Trophoblast cell (in vitro differentiated cells and primary cell): ENCODE measurements around the gene MGRN1.

Source experiments
- DNase-seq, 2 donors: peaks; one replicate each; pipeline ENCODE4 v3.0.0-alpha.2; 2016
- H2AFZ ChIP-seq: 2 replicates; pipeline ENCODE4 v1.6.1; 2013; ENCODE audit warnings: low read length, moderate library complexity, mild to moderate bottlenecking; ENCODE audit not compliant: insufficient read depth, poor library complexity
- H2AK5ac ChIP-seq: 2 replicates; pipeline ENCODE4 v1.6.1; 2013; ENCODE audit warnings: mild to moderate bottlenecking, low read length
- H2BK120ac ChIP-seq: 2 replicates; pipeline ENCODE4 v1.6.1; 2013; ENCODE audit warnings: low read length, mild to moderate bottlenecking, moderate library complexity; ENCODE audit not compliant: insufficient read depth, poor library complexity
- H2BK12ac ChIP-seq: 2 replicates; pipeline ENCODE4 v1.6.1; 2013; ENCODE audit warnings: mild to moderate bottlenecking, low read length, moderate library complexity
- H2BK5ac ChIP-seq: 2 replicates; pipeline ENCODE4 v1.6.1; 2013; ENCODE audit warnings: low read length, low read depth, moderate library complexity, mild to moderate bottlenecking; ENCODE audit not compliant: poor library complexity
- H3K14ac ChIP-seq: 2 replicates; pipeline ENCODE4 v1.6.1; 2013; ENCODE audit warnings: mild to moderate bottlenecking, low read length
- H3K18ac ChIP-seq: 2 replicates; pipeline ENCODE4 v1.6.1; 2013; ENCODE audit warnings: mild to moderate bottlenecking, low read length
- H3K23ac ChIP-seq: 2 replicates; pipeline ENCODE4 v1.6.1; 2013; ENCODE audit warnings: low read length
- H3K27ac ChIP-seq: 2 replicates; pipeline ENCODE4 v1.5.1; 2013; ENCODE audit warnings: low read depth, mild to moderate bottlenecking, inconsistent platforms, low read length, moderate library complexity
- H3K27me3 ChIP-seq: 2 replicates; pipeline ENCODE4 v1.6.1; 2013; ENCODE audit warnings: inconsistent platforms, mild to moderate bottlenecking, low read length, moderate library complexity; ENCODE audit not compliant: insufficient read depth
- H3K36me3 ChIP-seq, 2 experiments: 1 replicate in 1 of 2; 2 replicates in 1 of 2; pipeline ENCODE4 v1.6.1; 2013; ENCODE audit warnings: low read length in 2 of 2, mild to moderate bottlenecking in 2 of 2, moderate library complexity in 1 of 2; ENCODE audit not compliant: insufficient read depth in 2 of 2, control insufficient read depth in 1 of 2
- H3K4ac ChIP-seq: 2 replicates; pipeline ENCODE4 v1.6.1; 2013; ENCODE audit warnings: low read depth, mild to moderate bottlenecking, low read length, moderate library complexity
- H3K4me1 ChIP-seq, 2 experiments: 1 replicate in 1 of 2; 2 replicates in 1 of 2; pipeline ENCODE4 v1.6.1; 2013; ENCODE audit warnings: low read length in 2 of 2, mild to moderate bottlenecking in 2 of 2, moderate library complexity in 1 of 2; ENCODE audit not compliant: insufficient read depth in 2 of 2, control insufficient read depth in 1 of 2
- H3K4me2 ChIP-seq: 2 replicates; pipeline ENCODE4 v1.6.1; 2013; ENCODE audit warnings: inconsistent platforms, mild to moderate bottlenecking, low read length, moderate library complexity
- H3K4me3 ChIP-seq: 2 replicates; pipeline ENCODE4 v1.5.1; 2013; ENCODE audit warnings: mild to moderate bottlenecking, low read depth, low read length, inconsistent platforms
- H3K79me1 ChIP-seq: one replicate; pipeline ENCODE4 v1.6.1; 2013; ENCODE audit warnings: low read length
- H3K79me2 ChIP-seq: 2 replicates; pipeline ENCODE4 v1.6.1; 2013; ENCODE audit warnings: low read length, mild to moderate bottlenecking; ENCODE audit not compliant: control insufficient read depth, insufficient read depth, poor library complexity
- H3K9ac ChIP-seq: 2 replicates; pipeline ENCODE4 v1.6.1; 2013; ENCODE audit warnings: mild to moderate bottlenecking, low read length
- H3K9me3 ChIP-seq: 2 replicates; pipeline ENCODE4 v1.6.1; 2013; ENCODE audit warnings: low read depth, mild to moderate bottlenecking, control low read depth, inconsistent platforms, low read length; ENCODE audit not compliant: insufficient read depth
- H4K12ac ChIP-seq: 2 replicates; pipeline ENCODE4 v1.6.1; 2013; ENCODE audit warnings: low read depth, mild to moderate bottlenecking, low read length, moderate library complexity
- H4K8ac ChIP-seq: 2 replicates; pipeline ENCODE4 v1.6.1; 2013; ENCODE audit warnings: low read depth, mild to moderate bottlenecking, low read length, moderate library complexity
- H4K91ac ChIP-seq: one replicate; pipeline ENCODE4 v1.6.1; 2013; ENCODE audit warnings: low read depth, mild to moderate bottlenecking, low read length, moderate library complexity
- WGBS: extraction: QIAGEN DNeasy Blood & Tissue Kit; methylation state at CpG from one replicate; pipeline ENCODE4 v1.1.7; 2013; ENCODE audit warnings: missing lambda C conversion rate; ENCODE audit not compliant: insufficient read length, insufficient coverage; ENCODE audit errors: extremely low coverage; 5-methylcytosine and 5-hydroxymethylcytosine counted together

MGRN1 gene

GRCh38 chr16:4674926-4675530, 50.4 kb downstream of the MGRN1 start:
- Histone ChIP-seq H3K36me3 (peaks cover 27 to 33% of the 10 kb centered on the region in 2 experiments), H3K27me3 (no peaks in the 10 kb centered on the region), H3K4me2 (no peak overlapping the region), H2BK5ac (no peak overlapping the region), H3K23ac (no peak overlapping the region), H2BK120ac (no peak overlapping the region), H2BK12ac (no peak overlapping the region), H2AFZ (no peak overlapping the region), H4K91ac (no peak overlapping the region), H3K9me3 (no peaks in the 10 kb centered on the region), H4K8ac (no peak overlapping the region), H3K18ac (no peak overlapping the region), H3K4me3 (no peak overlapping the region), H3K79me2 (peaks cover 2% of the 10 kb centered on the region), H4K12ac (no peak overlapping the region), H3K4me1 (peaks cover 22 to 27% of the 10 kb centered on the region in 2 experiments), H2AK5ac (no peak overlapping the region), H3K27ac (no peak overlapping the region), H3K4ac (no peak overlapping the region), H3K9ac (no peak overlapping the region), H3K79me1 (peaks cover 14% of the 10 kb centered on the region), H3K14ac (no peak overlapping the region)
- DNase-seq = no peak
- WGBS = no CpG with 5 or more reads among the region's 9 CpGs

- Histone ChIP-seq H3K14ac (peak overlapping the region; percentile 68), H3K9me3 (no peaks in the 10 kb centered on the region), H3K79me1 (peaks cover 17% of the 10 kb centered on the region), H2AFZ (no peak overlapping the region), H4K91ac (peak overlapping the region; percentile 60), H3K4ac (no peak overlapping the region), H3K79me2 (peaks cover 2% of the 10 kb centered on the region), H2AK5ac (peak overlapping the region; percentile 49), H3K4me3 (no peak overlapping the region), H3K36me3 (peaks cover 25 to 28% of the 10 kb centered on the region in 2 experiments), H3K18ac (peak overlapping the region; percentile 27), H2BK120ac (peak overlapping the region; percentile 47), H3K27me3 (no peaks in the 10 kb centered on the region), H4K12ac (peak overlapping the region; percentile 19), H2BK12ac (peak overlapping the region; percentile 63), H3K23ac (no peak overlapping the region), H2BK5ac (peak overlapping the region; percentile 67), H3K4me2 (peak overlapping the region; percentile 34), H4K8ac (peak overlapping the region; percentile 78), H3K9ac (no peak overlapping the region), H3K4me1 (peaks cover 26 to 31% of the 10 kb centered on the region in 2 experiments), H3K27ac (peak overlapping the region; percentile 75)
- DNase-seq = no peak
- no CpG with 5 or more reads among the region's 23 CpGs for WGBS
Measured at GRCh38 chr16:4675864-4676786, 51.5 kb downstream of the MGRN1 start.

- peaks cover 2% of the 10 kb centered on the region for H3K79me2 ChIP-seq
- H2AK5ac ChIP-seq = no peak overlapping the region
- H3K23ac ChIP-seq = no peak overlapping the region
- peaks cover 26 to 31% of the 10 kb centered on the region in 2 experiments for H3K4me1 ChIP-seq
- peak overlapping the region; percentile 1 for H4K8ac ChIP-seq
- no peak overlapping the region for H4K12ac ChIP-seq
- H3K36me3 ChIP-seq = peaks cover 27 to 28% of the 10 kb centered on the region in 2 experiments
- H2BK120ac ChIP-seq = no peak overlapping the region
- no peak overlapping the region for H3K4me2 ChIP-seq
- H3K14ac ChIP-seq = peak overlapping the region; percentile 18
- H3K18ac ChIP-seq = peak overlapping the region; percentile 5
- no peak overlapping the region for H3K4me3 ChIP-seq
- peaks cover 17% of the 10 kb centered on the region for H3K79me1 ChIP-seq
- no peaks in the 10 kb centered on the region for H3K27me3 ChIP-seq
- H2BK12ac ChIP-seq = peak overlapping the region; percentile 4
- WGBS = no CpG with 5 or more reads among the region's 11 CpGs
- no peak for DNase-seq
- H2AFZ ChIP-seq = no peak overlapping the region
- H3K9me3 ChIP-seq = no peaks in the 10 kb centered on the region
- no peak overlapping the region for H3K9ac ChIP-seq
- H3K4ac ChIP-seq = no peak overlapping the region
- H3K27ac ChIP-seq = peak overlapping the region; percentile 75
- no peak overlapping the region for H2BK5ac ChIP-seq
- peak overlapping the region; percentile 18 for H4K91ac ChIP-seq
Measured at GRCh38 chr16:4676831-4677230, 52.2 kb downstream of the MGRN1 start.

GRCh38 chr16:4677390-4677789, 52.8 kb downstream of the MGRN1 start:
- Histone ChIP-seq H2BK120ac (no peak overlapping the region), H4K91ac (no peak overlapping the region), H2AFZ (no peak overlapping the region), H3K9ac (no peak overlapping the region), H3K4ac (no peak overlapping the region), H3K27ac (no peak overlapping the region), H3K4me2 (no peak overlapping the region), H3K27me3 (no peaks in the 10 kb centered on the region), H3K9me3 (no peaks in the 10 kb centered on the region), H2AK5ac (no peak overlapping the region), H4K12ac (no peak overlapping the region), H3K14ac (no peak overlapping the region), H2BK5ac (no peak overlapping the region), H3K18ac (no peak overlapping the region), H3K4me3 (no peak overlapping the region), H3K4me1 (peaks cover 26 to 31% of the 10 kb centered on the region in 2 experiments), H2BK12ac (no peak overlapping the region), H3K79me1 (peaks cover 17% of the 10 kb centered on the region), H3K79me2 (peaks cover 2% of the 10 kb centered on the region), H4K8ac (no peak overlapping the region), H3K36me3 (peaks cover 31% of the 10 kb centered on the region in 2 experiments), H3K23ac (no peak overlapping the region)
- no CpG with 5 or more reads among the region's 17 CpGs for WGBS
- no peak for DNase-seq
